DND-41 (cell line): Measurements from ENCODE around the gene ICA1L.

Experiments used
- ATAC-seq: fragments of 200-7000 bp; cut with Tn5 transposase; 3 replicates; pipeline ENCODE4 v1.9.1; 2021; ENCODE audit warnings: low read depth; ENCODE audit not compliant: insufficient read depth
- DNase-seq: peaks from one replicate; pipeline ENCODE4 v3.0.0-alpha.2; 2020
- H2AFZ ChIP-seq: 2 replicates; pipeline ENCODE4 v1.6.0; 2012; ENCODE audit warnings: low read depth, low read length
- H3K27ac ChIP-seq: 2 replicates; pipeline ENCODE4 v1.5.1; 2012; ENCODE audit warnings: low read length, inconsistent platforms
- H3K27me3 ChIP-seq: fragments of 200-600 bp; sonication (generic); 2 replicates; pipeline ENCODE4 v1.6.0; 2012; ENCODE audit warnings: low read length, mild to moderate bottlenecking, inconsistent platforms; ENCODE audit not compliant: insufficient read depth, poor library complexity
- H3K36me3 ChIP-seq: 2 replicates; pipeline ENCODE4 v1.5.1; 2012; ENCODE audit warnings: low read length, inconsistent platforms; ENCODE audit not compliant: insufficient read depth
- H3K4me1 ChIP-seq: 2 replicates; pipeline ENCODE4 v1.5.1; 2012; ENCODE audit warnings: mild to moderate bottlenecking, low read length; ENCODE audit not compliant: insufficient read depth
- H3K4me2 ChIP-seq: 2 replicates; pipeline ENCODE4 v1.6.0; 2012; ENCODE audit warnings: mild to moderate bottlenecking, moderate library complexity, low read length, inconsistent platforms; ENCODE audit not compliant: insufficient read depth
- H3K4me3 ChIP-seq, 2 experiments: fragments of 200-600 bp in 1 of 2; shearing (Covaris generic) in 1 of 2; 2 replicates each; pipeline ENCODE4 v1.5.1; 2012 to 2016; ENCODE audit warnings: inconsistent platforms in 2 of 2, low read length in 2 of 2, mild to moderate bottlenecking in 2 of 2, low read depth in 1 of 2, moderate library complexity in 1 of 2
- H3K79me2 ChIP-seq: 2 replicates; pipeline ENCODE4 v1.6.0; 2012; ENCODE audit warnings: low read length, inconsistent platforms; ENCODE audit not compliant: insufficient read depth
- H3K9ac ChIP-seq: 2 replicates; pipeline ENCODE4 v1.6.0; 2012; ENCODE audit warnings: low read depth, mild to moderate bottlenecking, inconsistent platforms, low read length, moderate library complexity
- H3K9me3 ChIP-seq: 2 replicates; pipeline ENCODE4 v1.5.1; 2012; ENCODE audit warnings: low read length, moderate library complexity, mild to moderate bottlenecking, inconsistent platforms; ENCODE audit not compliant: insufficient read depth, severe bottlenecking
- H4K20me1 ChIP-seq: 2 replicates; pipeline ENCODE4 v1.6.0; 2012; ENCODE audit warnings: low read length; ENCODE audit not compliant: insufficient read depth
- EZH2 ChIP-seq: IDR thresholded peaks from 3 replicates; pipeline ENCODE4 v1.6.1; 2012; ENCODE audit warnings: borderline replicate concordance, low read depth, mild to moderate bottlenecking, moderate library complexity, low read length, inconsistent platforms; ENCODE audit not compliant: severe bottlenecking
- TF ChIP-seq, protein P1 (sequence below): IDR thresholded peaks from 2 replicates; pipeline ENCODE4 v1.5.1; 2012; ENCODE audit warnings: borderline replicate concordance, low read length, moderate library complexity, mild to moderate bottlenecking; ENCODE audit not compliant: poor library complexity, severe bottlenecking; ENCODE audit errors: extremely low read depth

The ICA1L gene

DNA sequence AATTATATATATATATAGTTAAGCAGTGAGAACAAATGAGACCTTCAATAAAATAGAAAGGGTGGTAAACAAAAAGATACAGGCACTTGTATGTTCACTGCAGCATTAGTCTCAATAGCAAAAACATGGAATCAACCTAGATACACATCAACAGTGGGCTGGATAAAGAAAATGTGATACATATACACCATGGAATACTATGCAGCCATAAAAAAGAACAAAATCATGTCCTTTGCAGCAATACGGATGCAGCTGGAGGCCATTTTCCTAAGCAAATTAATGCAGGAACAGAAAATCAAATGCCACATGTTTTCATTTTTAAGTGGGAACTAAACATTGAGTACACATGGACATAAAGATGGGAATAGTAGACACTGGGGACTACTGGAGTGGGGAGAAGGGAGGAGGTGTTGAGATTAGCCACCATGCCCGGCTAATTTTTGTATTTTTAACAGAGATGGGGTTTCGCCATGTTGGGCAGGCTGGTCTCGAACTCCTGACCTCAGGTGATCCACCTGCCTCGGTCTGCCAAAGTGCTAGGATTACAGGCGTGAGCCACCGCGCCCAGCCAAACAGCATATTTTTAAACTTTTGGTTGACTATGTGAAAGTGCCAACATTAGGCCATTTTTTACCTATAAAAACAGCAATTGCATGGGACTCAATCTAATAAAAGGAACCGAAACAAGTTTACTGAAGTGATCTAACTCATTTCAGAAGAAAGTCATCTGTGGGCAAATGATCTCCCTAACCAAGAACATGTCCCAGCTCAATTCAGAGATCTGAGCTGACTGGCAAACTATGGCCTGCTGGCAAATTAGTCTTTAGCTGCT lies 23.7 kb downstream of the ICA1L start:
- no peaks in the 10 kb centered on the region for H3K79me2 ChIP-seq
- H3K4me1 ChIP-seq = peaks cover 10% of the 10 kb centered on the region
- H3K36me3 ChIP-seq = no peaks in the 10 kb centered on the region
- H2AFZ ChIP-seq = no peak overlapping the region
- no peak for DNase-seq
- no peak overlapping the region for H3K9ac ChIP-seq
- H3K27me3 ChIP-seq = no peaks in the 10 kb centered on the region
- no peak for TF ChIP-seq EZH2
- TF ChIP-seq, protein P1, sequence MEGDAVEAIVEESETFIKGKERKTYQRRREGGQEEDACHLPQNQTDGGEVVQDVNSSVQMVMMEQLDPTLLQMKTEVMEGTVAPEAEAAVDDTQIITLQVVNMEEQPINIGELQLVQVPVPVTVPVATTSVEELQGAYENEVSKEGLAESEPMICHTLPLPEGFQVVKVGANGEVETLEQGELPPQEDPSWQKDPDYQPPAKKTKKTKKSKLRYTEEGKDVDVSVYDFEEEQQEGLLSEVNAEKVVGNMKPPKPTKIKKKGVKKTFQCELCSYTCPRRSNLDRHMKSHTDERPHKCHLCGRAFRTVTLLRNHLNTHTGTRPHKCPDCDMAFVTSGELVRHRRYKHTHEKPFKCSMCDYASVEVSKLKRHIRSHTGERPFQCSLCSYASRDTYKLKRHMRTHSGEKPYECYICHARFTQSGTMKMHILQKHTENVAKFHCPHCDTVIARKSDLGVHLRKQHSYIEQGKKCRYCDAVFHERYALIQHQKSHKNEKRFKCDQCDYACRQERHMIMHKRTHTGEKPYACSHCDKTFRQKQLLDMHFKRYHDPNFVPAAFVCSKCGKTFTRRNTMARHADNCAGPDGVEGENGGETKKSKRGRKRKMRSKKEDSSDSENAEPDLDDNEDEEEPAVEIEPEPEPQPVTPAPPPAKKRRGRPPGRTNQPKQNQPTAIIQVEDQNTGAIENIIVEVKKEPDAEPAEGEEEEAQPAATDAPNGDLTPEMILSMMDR = no peak
- peaks cover 7% of the 10 kb centered on the region for H3K9me3 ChIP-seq
- H3K27ac ChIP-seq = no peak overlapping the region
- H3K4me2 ChIP-seq = no peak overlapping the region
- H4K20me1 ChIP-seq = no peaks in the 10 kb centered on the region
- H3K4me3 ChIP-seq = no peak overlapping the region
- ATAC-seq = no peak

DNA sequence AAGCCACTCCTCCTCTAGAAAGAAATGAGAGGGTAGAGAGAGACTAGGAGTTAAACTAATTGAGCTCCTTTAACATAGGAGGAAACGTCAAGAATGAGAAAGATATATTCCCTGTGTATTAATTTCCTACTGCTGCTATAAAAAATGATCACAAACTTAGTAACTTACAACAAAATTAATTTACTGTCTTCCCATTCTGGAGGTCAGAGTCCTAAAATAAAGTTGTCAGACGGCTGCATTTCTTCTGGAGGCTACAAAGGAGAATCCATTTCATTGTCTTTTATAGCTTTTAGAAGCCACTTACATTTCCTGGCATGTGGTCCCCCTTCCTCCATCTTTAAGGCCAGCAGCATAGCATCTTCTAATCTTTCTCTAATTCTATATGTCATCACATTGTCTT lies 26.9 kb downstream of the ICA1L start:
- no peak for DNase-seq
- Histone ChIP-seq H3K79me2 (no peaks in the 10 kb centered on the region), H3K4me3 (no peak overlapping the region), H3K4me2 (no peak overlapping the region), H3K9me3 (peaks cover 8% of the 10 kb centered on the region), H3K27ac (no peak overlapping the region), H3K4me1 (peaks cover 10% of the 10 kb centered on the region), H3K36me3 (no peaks in the 10 kb centered on the region), H2AFZ (no peak overlapping the region), H3K9ac (no peak overlapping the region), H4K20me1 (no peaks in the 10 kb centered on the region), H3K27me3 (no peaks in the 10 kb centered on the region)
- ATAC-seq = no peak
- TF ChIP-seq EZH2 = no peak
- TF ChIP-seq, protein P1 = no peak

DNA sequence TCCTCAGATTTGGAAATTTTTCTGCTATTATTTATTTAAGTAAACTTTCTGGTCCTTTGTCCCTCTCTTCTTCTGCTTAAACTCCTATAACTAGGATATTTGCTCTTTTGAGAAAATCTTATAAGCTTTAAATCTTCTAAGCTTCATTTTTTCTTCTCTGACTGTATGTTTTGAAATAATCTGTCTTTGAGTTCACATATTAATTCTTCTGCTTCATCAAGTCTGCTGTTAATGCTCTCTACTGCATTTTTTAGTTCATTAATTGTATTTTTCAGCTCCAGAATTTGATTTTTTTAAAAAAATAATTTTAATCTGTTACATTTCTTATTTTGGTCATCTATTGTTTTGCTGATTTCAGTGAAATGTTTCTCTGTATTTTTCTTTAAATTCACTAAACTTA lies 28.9 kb downstream of the ICA1L start:
- DNase-seq (no peak), ATAC-seq (no peak)
- H3K27ac ChIP-seq = no peak overlapping the region
- H3K4me1 ChIP-seq = no peaks in the 10 kb centered on the region
- H3K79me2 ChIP-seq = no peaks in the 10 kb centered on the region
- H2AFZ ChIP-seq = no peak overlapping the region
- TF ChIP-seq EZH2 = no peak
- TF ChIP-seq, protein P1 = no peak
- H4K20me1 ChIP-seq = no peaks in the 10 kb centered on the region
- H3K27me3 ChIP-seq = no peaks in the 10 kb centered on the region
- H3K36me3 ChIP-seq = no peaks in the 10 kb centered on the region
- H3K4me2 ChIP-seq = no peak overlapping the region
- no peak overlapping the region for H3K4me3 ChIP-seq
- H3K9me3 ChIP-seq = peaks cover 8% of the 10 kb centered on the region
- no peak overlapping the region for H3K9ac ChIP-seq
